ENCODE measurements around the gene SBF1. TPM values are rescaled to one million over a fixed set of nuclear protein-coding genes. Genes with fewer than 3 reads are reported as not detected.
A peak's percentile ranks its signal among the peaks of the same experiment; 100 is the strongest.
"Not testable (repeated sequence)": the region's sequence is repeated elsewhere in the genome, so short reads cannot be mapped to it uniquely, and the experiment has no call there.

SBF1 gene
- total RNA-seq, 4 donors from 2014 or later, result 59.9 to 241 (median 108) TPM

DNA sequence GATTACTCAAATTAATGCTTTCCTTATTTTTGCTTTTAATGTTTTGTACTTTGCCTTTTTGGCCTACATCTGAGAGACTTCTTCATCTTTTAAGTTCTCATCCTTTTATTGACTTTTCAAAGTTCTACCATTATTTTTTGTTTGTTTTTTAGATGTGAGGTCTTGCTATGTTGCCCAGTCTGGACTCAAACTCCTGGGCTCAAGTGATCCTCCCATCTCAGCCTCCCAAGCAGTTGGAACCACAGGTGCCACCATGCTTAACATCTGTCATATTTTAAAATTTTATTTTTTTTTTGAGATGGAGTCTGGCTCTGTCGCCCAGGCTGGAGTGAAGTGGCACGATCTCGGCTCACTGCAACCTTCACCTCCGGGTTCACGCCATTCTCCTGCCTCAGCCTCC is 73.9 kb downstream of the SBF1 start:
- no peak for DNase-seq
- H3K27ac ChIP-seq, result peak overlapping the region in 1 of 4 donors; percentile 49
- H3K9me3 ChIP-seq, result no peaks in the 10 kb centered on the region
- TF ChIP-seq EP300 (IDR thresholded peaks at IDR 0.05; ENCODE audit: low read depth), result no peak
- no peaks in the 10 kb centered on the region for H3K27me3 ChIP-seq
- H3K36me3 ChIP-seq, result no peaks in the 10 kb centered on the region
- intact Hi-C loops (cut with DNase I; ENCODE audit: low total_unique reads) (no loop called here), in situ Hi-C loops (cut with MboI; ENCODE audit: low pct_ligation_motif_present in 1 of 4, low pct_unique_long_range_greater_than_20kb in 1 of 4, low sequenced_read_pairs in 3 of 4) (no loop called here)
- 95 to 100% methylated on average over 5 of the region's 5 CpGs for WGBS, 2 donors (ENCODE audit: low coverage in 1 of 2)
- H3K4me1 ChIP-seq, result peaks cover 10 to 35% (median 15%) of the 10 kb centered on the region in 4 donors
- no peak overlapping the region for H3K4me3 ChIP-seq

DNA sequence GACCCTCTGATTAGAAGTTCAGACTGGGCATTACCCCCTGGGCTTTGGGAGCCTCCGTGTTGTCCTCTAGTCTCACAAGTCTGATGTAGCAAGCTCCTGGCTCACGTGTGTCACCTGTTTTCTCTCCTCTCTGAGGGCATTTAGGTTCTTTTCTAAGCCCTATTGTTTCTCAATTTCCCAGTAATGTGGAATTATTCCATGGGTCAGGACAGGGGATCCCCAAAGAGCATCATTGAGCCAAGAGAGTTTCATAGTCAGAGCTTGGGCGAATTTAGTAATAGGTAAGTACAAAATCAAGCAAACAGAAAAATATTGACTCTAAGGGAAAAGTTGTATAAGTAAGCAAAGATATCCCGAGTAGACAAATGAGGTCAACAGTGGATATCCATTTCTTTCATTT is 74.4 kb downstream of the SBF1 start:
- TF ChIP-seq EP300 (IDR thresholded peaks at IDR 0.05; ENCODE audit: low read depth) (no peak), POLR2AphosphoS5 (IDR thresholded peaks at IDR 0.05) (no peak), POLR2A (IDR thresholded peaks at IDR 0.05) (no peak)
- TF ChIP-seq, protein P1, sequence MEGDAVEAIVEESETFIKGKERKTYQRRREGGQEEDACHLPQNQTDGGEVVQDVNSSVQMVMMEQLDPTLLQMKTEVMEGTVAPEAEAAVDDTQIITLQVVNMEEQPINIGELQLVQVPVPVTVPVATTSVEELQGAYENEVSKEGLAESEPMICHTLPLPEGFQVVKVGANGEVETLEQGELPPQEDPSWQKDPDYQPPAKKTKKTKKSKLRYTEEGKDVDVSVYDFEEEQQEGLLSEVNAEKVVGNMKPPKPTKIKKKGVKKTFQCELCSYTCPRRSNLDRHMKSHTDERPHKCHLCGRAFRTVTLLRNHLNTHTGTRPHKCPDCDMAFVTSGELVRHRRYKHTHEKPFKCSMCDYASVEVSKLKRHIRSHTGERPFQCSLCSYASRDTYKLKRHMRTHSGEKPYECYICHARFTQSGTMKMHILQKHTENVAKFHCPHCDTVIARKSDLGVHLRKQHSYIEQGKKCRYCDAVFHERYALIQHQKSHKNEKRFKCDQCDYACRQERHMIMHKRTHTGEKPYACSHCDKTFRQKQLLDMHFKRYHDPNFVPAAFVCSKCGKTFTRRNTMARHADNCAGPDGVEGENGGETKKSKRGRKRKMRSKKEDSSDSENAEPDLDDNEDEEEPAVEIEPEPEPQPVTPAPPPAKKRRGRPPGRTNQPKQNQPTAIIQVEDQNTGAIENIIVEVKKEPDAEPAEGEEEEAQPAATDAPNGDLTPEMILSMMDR (IDR thresholded peaks at IDR 0.05), result no peak
- Histone ChIP-seq H3K27ac (peak overlapping the region in 2 of 4 donors; percentile 49 to 58), H3K36me3 (no peaks in the 10 kb centered on the region), H3K4me3 (no peak overlapping the region), H3K4me1 (peaks cover 10 to 35% (median 15%) of the 10 kb centered on the region in 4 donors), H3K27me3 (no peaks in the 10 kb centered on the region), H3K9me3 (no peaks in the 10 kb centered on the region)
- in situ Hi-C loops (cut with MboI; ENCODE audit: low pct_ligation_motif_present in 1 of 4, low pct_unique_long_range_greater_than_20kb in 1 of 4, low sequenced_read_pairs in 3 of 4) (no loop called here), intact Hi-C loops (cut with DNase I; ENCODE audit: low total_unique reads) (no loop called here)
- DNase-seq, result no peak
- WGBS, 2 donors (ENCODE audit: low coverage in 1 of 2), result 76 to 95% methylated on average over 3 to 4 of the region's 4 CpGs

DNA sequence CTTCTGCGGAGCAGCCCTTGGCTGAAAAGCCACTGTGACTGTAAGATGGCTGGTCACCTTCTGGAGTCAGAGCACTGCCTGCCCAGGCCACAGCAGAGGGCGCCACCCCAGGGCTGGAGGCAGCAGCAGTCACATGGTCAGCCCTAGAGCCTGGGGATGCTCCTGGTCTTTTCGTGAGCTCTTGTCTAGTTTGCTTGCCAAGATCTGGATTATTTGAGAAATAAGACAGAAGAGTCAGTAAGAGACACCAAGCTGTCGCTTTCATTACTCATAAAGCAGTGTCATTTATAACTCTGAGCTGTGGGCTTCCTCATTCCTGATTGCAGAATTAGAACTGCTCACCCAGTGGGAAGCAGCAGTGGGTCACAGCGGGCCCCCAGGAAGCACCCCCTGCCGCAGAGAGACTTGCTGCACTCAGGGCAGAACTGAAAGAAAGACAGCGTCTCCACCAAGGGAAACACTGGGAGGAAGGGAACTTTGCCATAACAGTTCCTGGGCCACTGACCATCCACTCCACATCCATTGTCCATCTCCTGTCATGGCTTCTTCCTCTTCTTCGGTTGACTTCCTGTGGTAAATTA is 75.0 kb downstream of the SBF1 start:
- intact Hi-C loops (cut with DNase I; ENCODE audit: low total_unique reads), result no loop called here
- H3K4me1 ChIP-seq, result peaks cover 10 to 35% (median 15%) of the 10 kb centered on the region in 4 donors
- H3K4me3 ChIP-seq, result no peak overlapping the region
- H3K27ac ChIP-seq, result peak overlapping the region; percentile 49 to 62 (median 60)
- H3K27me3 ChIP-seq, result no peaks in the 10 kb centered on the region
- H3K36me3 ChIP-seq, result no peaks in the 10 kb centered on the region
- H3K9me3 ChIP-seq, result no peaks in the 10 kb centered on the region
- WGBS, 2 donors (ENCODE audit: low coverage in 1 of 2), result 71% methylated on average over 1 to 7 of the region's 8 CpGs
- peak; percentile 41 for DNase-seq
- in situ Hi-C loops (cut with MboI; ENCODE audit: low pct_ligation_motif_present in 1 of 4, low pct_unique_long_range_greater_than_20kb in 1 of 4, low sequenced_read_pairs in 3 of 4), result no loop called here
- TF ChIP-seq POLR2A (IDR thresholded peaks at IDR 0.05), result no peak
- TF ChIP-seq, protein P1 (IDR thresholded peaks at IDR 0.05), result peak; percentile 16 to 42 (median 24)

DNA sequence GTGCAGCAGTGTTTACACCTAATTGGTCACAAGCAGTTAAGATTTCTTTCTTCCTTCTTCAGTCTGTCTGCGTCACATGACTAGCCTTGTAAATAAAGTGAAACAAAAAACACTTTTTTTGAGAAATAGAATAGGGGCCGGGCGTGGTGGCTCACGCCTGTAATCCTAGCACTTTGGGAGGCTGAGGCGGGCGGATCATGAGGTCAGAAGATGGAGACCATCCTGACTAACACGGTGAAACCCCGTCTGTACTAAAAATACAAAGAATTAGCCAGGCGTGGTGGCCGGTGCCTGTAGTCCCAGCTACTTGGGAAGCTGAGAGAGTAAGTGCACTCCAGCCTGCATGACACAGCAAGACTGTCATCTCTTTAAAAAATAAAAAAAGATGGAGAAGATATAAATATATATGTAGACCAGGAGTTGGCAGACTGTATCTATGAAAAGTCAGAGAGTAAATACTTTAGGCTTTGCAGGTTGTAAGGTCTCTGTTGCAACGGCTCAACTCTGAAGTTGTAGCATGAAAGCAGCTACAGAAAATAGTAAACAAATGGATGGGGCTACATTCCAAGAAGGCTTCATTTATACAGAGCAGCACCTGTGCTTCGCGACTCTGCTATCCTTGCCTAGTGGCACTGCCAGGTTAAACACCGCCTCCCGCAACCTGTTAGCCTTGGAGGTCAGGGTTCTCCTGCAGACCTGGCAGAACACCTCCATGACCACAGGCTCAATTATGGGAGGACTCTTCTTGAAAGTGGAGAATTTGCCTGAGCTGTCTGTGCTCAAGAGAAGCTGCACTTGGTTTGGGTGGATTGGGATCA is 75.8 kb downstream of the SBF1 start:
- in situ Hi-C loops (cut with MboI; ENCODE audit: low pct_ligation_motif_present in 1 of 4, low pct_unique_long_range_greater_than_20kb in 1 of 4, low sequenced_read_pairs in 3 of 4), result no loop called here
- Histone ChIP-seq H3K4me1 (peaks cover 10 to 35% (median 15%) of the 10 kb centered on the region in 4 donors), H3K27ac (peak overlapping the region; percentile 49 to 62 (median 60)), H3K36me3 (peaks cover 0 to 2% (median under 1%) of the 10 kb centered on the region in 4 donors), H3K27me3 (no peaks in the 10 kb centered on the region), H3K4me3 (no peak overlapping the region), H3K9me3 (no peaks in the 10 kb centered on the region)
- no peak for DNase-seq
- 59% methylated on average over 5 to 15 of the region's 15 CpGs for WGBS, 2 donors (ENCODE audit: low coverage in 1 of 2)
- TF ChIP-seq POLR2A (IDR thresholded peaks at IDR 0.05) (no peak), EP300 (IDR thresholded peaks at IDR 0.05; ENCODE audit: low read depth) (no peak), POLR2AphosphoS5 (IDR thresholded peaks at IDR 0.05) (no peak)
- TF ChIP-seq, protein P1 (IDR thresholded peaks at IDR 0.05), result no peak
- intact Hi-C loops (cut with DNase I; ENCODE audit: low total_unique reads), result no loop called here

DNA sequence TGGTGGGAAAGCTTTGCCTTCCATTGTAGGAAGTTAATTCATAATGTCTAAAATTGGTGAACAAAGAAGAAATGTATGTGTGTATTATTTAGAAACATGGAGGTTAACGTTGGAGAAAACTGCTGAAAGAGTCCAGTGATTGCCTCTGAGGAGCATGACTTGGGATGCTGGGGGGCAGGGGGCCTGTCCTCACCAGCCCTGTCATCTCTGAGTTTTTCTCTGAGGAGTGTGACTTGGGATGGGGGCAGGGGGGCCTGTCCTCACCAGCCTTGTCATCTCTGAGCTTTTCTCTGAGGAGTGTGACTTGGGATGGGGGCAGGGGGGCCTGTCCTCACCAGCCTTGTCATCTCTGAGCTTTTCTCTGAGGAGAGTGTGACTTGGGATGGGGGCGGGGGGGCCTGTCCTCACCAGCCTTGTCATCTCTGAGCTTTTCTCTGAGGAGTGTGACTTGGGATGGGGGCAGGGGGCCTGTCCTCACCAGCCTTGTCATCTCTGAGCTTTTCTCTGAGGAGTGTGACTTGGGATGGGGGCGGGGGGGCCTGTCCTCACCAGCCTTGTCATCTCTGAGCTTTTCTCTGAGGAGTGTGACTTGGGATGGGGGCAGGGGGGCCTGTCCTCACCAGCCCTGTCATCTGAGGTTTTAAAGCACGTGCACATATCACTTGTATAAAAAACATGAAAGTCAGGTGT is 77.3 kb downstream of the SBF1 start:
- 29 to 55% methylated on average over 1 to 3 of the region's 4 CpGs for WGBS, 2 donors (ENCODE audit: low coverage in 1 of 2)

More for the DNA sequence above, 77.3 kb downstream of the SBF1 start:
- H3K27ac ChIP-seq, result peak overlapping the region in 1 of 4 donors; percentile 69
- H3K27me3 ChIP-seq; H3K9me3 ChIP-seq; H3K36me3 ChIP-seq; DNase-seq; in situ Hi-C loops (cut with MboI; ENCODE audit: low pct_ligation_motif_present in 1 of 4, low pct_unique_long_range_greater_than_20kb in 1 of 4, low sequenced_read_pairs in 3 of 4); H3K4me3 ChIP-seq; intact Hi-C loops (cut with DNase I; ENCODE audit: low total_unique reads): not testable (repeated sequence)
- H3K4me1 ChIP-seq, result peaks cover 10 to 27% (median 15%) of the 10 kb centered on the region in 4 donors

All from transverse colon (tissue), 4 donors.